HepG2 (cell line): Measurements from ENCODE around the gene ZMIZ2. TPM values are rescaled to one million over a fixed set of nuclear protein-coding genes. Genes with fewer than 3 reads are reported as not detected.
A peak's percentile ranks its signal among the peaks of the same experiment; 100 is the strongest.

Experiments used
- ATAC-seq: fragments of 200-7000 bp; cut with Tn5 transposase; 3 replicates; pipeline ENCODE4 v1.9.1; 2020; ENCODE audit warnings: mild to moderate bottlenecking, moderate library complexity
- BruUV-seq: library from RNA; stranded (reverse); fragments of 400-500 nt; replicated peaks from 2 replicates; lab custom pipeline; 2021; lab: Mats Ljungman, UMichigan
- CTCF ChIA-PET: fragments of 300-600 bp; formaldehyde crosslinking; extraction: SDS; loops from one replicate; lab custom pipeline; 2021; ENCODE audit warnings: low total read pairs, inconsistent platforms, low intra/inter-chr PET ratio; lab: Yijun Ruan, JAX
- POLR2A ChIA-PET: fragments of 350-600 bp; sonication (Branson Sonifier 250); formaldehyde crosslinking; loops from one replicate; lab custom pipeline; 2020; ENCODE audit warnings: antibody characterized with exemption, inconsistent platforms; lab: Yijun Ruan, JAX
- DNase-seq: peaks from one replicate; pipeline ENCODE4 v3.0.0-alpha.2; 2015; ENCODE audit warnings: low spot score
- FAIRE-seq: peaks from 3 replicates; lab custom pipeline; 2011; peaks lifted over from hg19 to GRCh38; lab: Jason Lieb, UNC
- H2AFZ ChIP-seq: one replicate; pipeline ENCODE4 v1.6.1; 2011; ENCODE audit warnings: low read length, inconsistent platforms
- H3K27ac ChIP-seq: fragments of 300-600 bp; 3 replicates; pipeline ENCODE4 v1.8.0; 2011; ENCODE audit warnings: mixed run types, mild to moderate bottlenecking, mixed read lengths, low read length, inconsistent platforms; ENCODE audit not compliant: insufficient read depth; ENCODE audit errors: extremely low read length
- H3K27me3 ChIP-seq, 2 experiments: fragments of 200-600 bp in 1 of 2; 2 replicates in 1 of 2; 3 replicates in 1 of 2; pipeline versions ENCODE4 v1.6.0 to v1.8.0; 2011; ENCODE audit warnings: low read length in 2 of 2, mild to moderate bottlenecking in 2 of 2, moderate library complexity in 2 of 2, inconsistent platforms in 1 of 2; ENCODE audit not compliant: insufficient read depth in 2 of 2, control insufficient read depth in 1 of 2
- H3K36me3 ChIP-seq, 2 experiments: fragments of 200-600 bp in 1 of 2; replicated peaks in 1 of 2; 2 replicates in 1 of 2; 3 replicates in 1 of 2; pipeline versions ENCODE4 v1.5.1 to v1.8.0; 2011; ENCODE audit warnings: low read length in 2 of 2, inconsistent platforms in 1 of 2; ENCODE audit not compliant: insufficient read depth in 2 of 2, control insufficient read depth in 1 of 2
- H3K4me1 ChIP-seq: 2 replicates; pipeline ENCODE4 v1.5.1; 2012; ENCODE audit warnings: low read length, inconsistent platforms; ENCODE audit not compliant: insufficient read depth
- H3K4me2 ChIP-seq: 2 replicates; pipeline ENCODE4 v1.6.0; 2011; ENCODE audit warnings: low read depth, low read length, inconsistent platforms
- H3K4me3 ChIP-seq, 3 experiments: fragments of 200-600 bp in 1 of 3; sonication (generic), shearing (Covaris generic) in 1 of 3; replicated peaks in 1 of 3; 2 replicates each; pipeline ENCODE4 v1.5.1; 2011 to 2016; ENCODE audit warnings: low read length in 3 of 3, inconsistent platforms in 2 of 3, low read depth in 2 of 3, mild to moderate bottlenecking in 2 of 3, control low read depth in 1 of 3, mixed read lengths in 1 of 3; ENCODE audit not compliant: insufficient read depth in 1 of 3
- H3K79me2 ChIP-seq: one replicate; pipeline ENCODE4 v1.6.1; 2011; ENCODE audit warnings: low read length, inconsistent platforms; ENCODE audit not compliant: insufficient read depth
- H3K9ac ChIP-seq: 2 replicates; pipeline ENCODE4 v1.6.0; 2011; ENCODE audit warnings: mild to moderate bottlenecking, low read depth, low read length, inconsistent platforms; ENCODE audit not compliant: insufficient read depth
- H3K9me3 ChIP-seq: 2 replicates; pipeline ENCODE4 v1.5.1; 2012; ENCODE audit warnings: mild to moderate bottlenecking, low read length
- H4K20me1 ChIP-seq: 2 replicates; pipeline ENCODE4 v1.6.0; 2011; ENCODE audit warnings: inconsistent platforms, mild to moderate bottlenecking, low read length, moderate library complexity; ENCODE audit not compliant: insufficient read depth
- FOXA1 ChIP-seq, 2 experiments: fragments of 450-650 bp in 1 of 2; sonication (generic) in 1 of 2; formaldehyde crosslinking in 1 of 2; IDR thresholded peaks; 2 replicates each; pipeline versions ENCODE4 v1.4.0 to v1.6.1; 2016 to 2020; ENCODE audit warnings: missing genetic modification reagents in 1 of 2
- HNF4G ChIP-seq, 2 experiments: sonication (generic) in 1 of 2; formaldehyde crosslinking in 1 of 2; IDR thresholded peaks; 2 replicates each; pipeline versions ENCODE4 v1.4.0 to v1.6.1; 2011 to 2020; ENCODE audit warnings: borderline replicate concordance in 2 of 2, low read depth in 2 of 2, mild to moderate bottlenecking in 2 of 2, low read length in 1 of 2, missing genetic modification reagents in 1 of 2, moderate library complexity in 1 of 2
- ZNF138 ChIP-seq: sonication (generic); formaldehyde crosslinking; IDR thresholded peaks from 2 replicates; pipeline ENCODE4 v1.5.0; 2020; ENCODE audit warnings: mild to moderate bottlenecking, low read depth, missing genetic modification reagents
- ZNF382 ChIP-seq: sonication (generic); formaldehyde crosslinking; IDR thresholded peaks from 2 replicates; pipeline ENCODE4 v1.5.0; 2020; ENCODE audit warnings: missing genetic modification reagents, mild to moderate bottlenecking, borderline replicate concordance
- ZNF556 ChIP-seq: sonication (generic); formaldehyde crosslinking; IDR thresholded peaks from 2 replicates; pipeline ENCODE4 v1.4.0; 2020; ENCODE audit warnings: mild to moderate bottlenecking, missing genetic modification reagents, borderline replicate concordance
- ZNF616 ChIP-seq: sonication (generic); formaldehyde crosslinking; IDR thresholded peaks from 2 replicates; pipeline ENCODE4 v1.5.0; 2020; ENCODE audit warnings: low read depth, mild to moderate bottlenecking, missing genetic modification reagents
- ZSCAN20 ChIP-seq: sonication (generic); formaldehyde crosslinking; IDR thresholded peaks from 2 replicates; pipeline ENCODE4 v1.4.0; 2020; ENCODE audit warnings: missing genetic modification reagents, mild to moderate bottlenecking, borderline replicate concordance
- WGBS: methylation state at CpG from one replicate; pipeline ENCODE4 v1.1.6; 2017; ENCODE audit warnings: low lambda C conversion rate; 5-methylcytosine and 5-hydroxymethylcytosine counted together
- in situ Hi-C: cut with HindIII; loops from 2 replicates; pipeline ENCODE4 v1.10.0; 2017; ENCODE audit warnings: low pct_unique_long_range_greater_than_20kb; ENCODE audit not compliant: extremely low pct_ligation_motif_present
- intact Hi-C: fragments of 100-400 bp; cut with micrococcal nuclease; formaldehyde crosslinking; loops from one replicate; pipeline ENCODE4 v1.10.0; 2022; ENCODE audit not compliant: unreplicated experiment
- polyA plus RNA-seq, 8 experiments: library from polyadenylated mRNA; depleted of rRNA in 3 of 8; stranded (reverse) in 7 of 8; unstranded in 1 of 8; fragments of >200 nt; fragmentation: Illumina TruSeq in 4 of 8; extraction: Trizol in 4 of 8; gene quantifications; 2 replicates each; pipeline versions ENCODE4 v1.2.1 to v1.2.3, GENCODE V29; 2011 to 2016; ENCODE audit warnings: low read depth in 4 of 8, missing spikeins in 1 of 8, mixed read lengths in 1 of 8; ENCODE audit not compliant: insufficient read depth in 1 of 8
- total RNA-seq, 5 experiments: library from RNA; depleted of rRNA; stranded (reverse); fragments of >200 nt; fragmentation: Illumina TruSeq; extraction: Trizol; gene quantifications; 2 replicates each; pipeline ENCODE4 v1.2.3, GENCODE V29; 2016; ENCODE audit warnings: low read depth in 1 of 5

ZMIZ2 gene
- total and polyA plus RNA-seq, 2 of the 13 experiments (the other 11 are each of a cell fraction or from before 2014, with no cell fraction given): 4.9 to 7.9 TPM

DNA sequence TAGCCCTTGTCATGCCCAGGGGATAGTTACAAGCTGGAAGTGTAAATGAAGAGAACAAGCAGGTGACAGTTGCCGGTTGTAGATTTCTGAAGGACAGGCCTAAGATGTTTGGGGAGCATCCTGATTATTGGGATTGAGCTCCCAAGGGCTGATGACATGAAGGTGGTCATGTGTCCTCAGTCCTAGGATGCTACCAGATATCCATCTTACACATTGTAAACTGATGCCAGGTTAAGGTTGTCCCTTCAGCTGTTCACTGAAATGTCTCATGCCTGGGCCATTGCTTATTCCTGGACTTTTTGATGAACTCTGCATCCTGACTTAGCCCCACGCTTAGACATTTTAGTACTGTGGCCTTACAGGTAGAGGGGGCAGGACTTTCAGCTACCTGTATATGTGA lies 1.3 kb downstream of the ZMIZ2 start (continued):
- TF ChIP-seq ZNF382 (CRISPR knock-in tag): no peak
- no peak for TF ChIP-seq ZNF138

DNA sequence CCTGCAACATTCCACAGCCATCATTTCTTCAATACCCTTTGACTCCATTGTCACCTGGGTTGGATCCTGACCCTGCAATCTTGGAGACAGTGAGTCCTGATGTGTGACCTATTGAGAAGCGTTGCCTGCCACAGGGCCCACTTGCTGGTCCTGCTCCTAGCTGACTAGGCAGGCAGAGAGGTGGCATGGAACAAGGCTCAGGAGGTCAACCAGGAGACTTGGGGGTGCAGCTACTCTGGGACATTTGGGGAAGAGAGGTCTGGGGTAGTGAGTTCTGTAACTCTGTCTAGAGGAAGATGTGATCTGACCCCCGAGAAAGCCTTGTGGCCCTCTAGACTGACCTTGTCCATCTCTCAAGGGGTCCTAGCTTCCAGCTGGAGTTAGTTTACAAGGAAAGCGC lies 1.8 kb downstream of the ZMIZ2 start:
- CTCF ChIA-PET: no interaction called here
- Histone ChIP-seq H3K4me2 (peak overlapping the region; percentile 74), H3K27me3 (no peaks in the 10 kb centered on the region; a peak in 1 of 5 replicates), H4K20me1 (peaks cover 7% of the 10 kb centered on the region), H3K36me3 (no peaks in the 10 kb centered on the region), H3K4me1 (peaks cover 26% of the 10 kb centered on the region), H3K9ac (0 out of 2 replicates have a peak overlapping the region, but pooled peaks have one; percentile 13), H2AFZ (no peak overlapping the region), H3K4me3 (peak overlapping the region in 2 of 3 experiments; percentile 11 to 16; a peak in 3 of 6 replicates), H3K79me2 (peaks cover 23% of the 10 kb centered on the region), H3K27ac (no peak overlapping the region), H3K9me3 (no peaks in the 10 kb centered on the region)
- POLR2A ChIA-PET: interaction anchor here (1.4 to 2.9 kb wide), 2 partner anchors 110 to 144 kb away, joined by 8 to 13 read pairs; partner anchors contain the start of gene OGDH
- TF ChIP-seq ZNF556 (CRISPR knock-in tag): no peak
- TF ChIP-seq ZSCAN20 (CRISPR knock-in tag): no peak
- no peak for TF ChIP-seq HNF4G (IDR thresholded peaks at IDR 0.05; ENCODE audit: borderline replicate concordance, low read depth, low read length)
- no peak for TF ChIP-seq HNF4G (CRISPR knock-in tag; IDR thresholded peaks at IDR 0.05; ENCODE audit: borderline replicate concordance, low read depth)
- TF ChIP-seq FOXA1 (IDR thresholded peaks at IDR 0.05): no peak
- TF ChIP-seq FOXA1 (CRISPR knock-in tag; IDR thresholded peaks at IDR 0.05): no peak
- no peak for TF ChIP-seq ZNF616 (CRISPR knock-in tag)
- intact Hi-C loops: no loop called here
- no peak for ATAC-seq
- no TSS peak for BruUV-seq
- DNase-seq: no peak
- FAIRE-seq: no peak
- in situ Hi-C loops: loop anchor here (25.0 kb wide), 1 partner anchor 163 kb away; the partner anchor contains the start of gene TMED4
- WGBS: 91% methylated on average over 2 of the region's 3 CpGs
